Neural progenitor cell (in vitro differentiated cells): ENCODE measurements around the gene PPFIA3. TPM values are rescaled to one million over a fixed set of nuclear protein-coding genes. Genes with fewer than 3 reads are reported as not detected.

Source experiments
- DNase-seq: peaks from one replicate; pipeline ENCODE4 v3.0.0-alpha.2; 2016; ENCODE audit warnings: low spot score
- H2AFZ ChIP-seq: fragments of 200-600 bp; sonication (generic); replicated peaks from 2 replicates; pipeline ENCODE4 v1.6.1; 2016; ENCODE audit warnings: antibody characterized with exemption
- H3F3A ChIP-seq: fragments of 200-600 bp; sonication (generic); 2 replicates; pipeline ENCODE4 v1.6.1; 2016; ENCODE audit warnings: antibody characterized with exemption, low read depth
- H3K27ac ChIP-seq: fragments of 200-600 bp; sonication (generic); 2 replicates; pipeline ENCODE4 v1.5.1; 2016; ENCODE audit warnings: mild to moderate bottlenecking
- H3K27me3 ChIP-seq: fragments of 200-600 bp; sonication (generic); 2 replicates; pipeline ENCODE4 v1.6.1; 2016; ENCODE audit warnings: mild to moderate bottlenecking, moderate library complexity
- H3K36me3 ChIP-seq: fragments of 200-600 bp; sonication (generic); 2 replicates; pipeline ENCODE4 v1.5.1; 2016
- H3K4me1 ChIP-seq: fragments of 200-600 bp; sonication (generic); 2 replicates; pipeline ENCODE4 v1.6.1; 2016; ENCODE audit warnings: mixed run types
- H3K4me2 ChIP-seq: fragments of 200-600 bp; sonication (generic); 2 replicates; pipeline ENCODE4 v1.6.1; 2016
- H3K4me3 ChIP-seq: fragments of 200-600 bp; sonication (generic); 2 replicates; pipeline ENCODE4 v1.5.1; 2016
- H3K79me2 ChIP-seq: fragments of 200-600 bp; sonication (generic); 2 replicates; pipeline ENCODE4 v1.6.1; 2016; ENCODE audit warnings: low read depth
- H3K9ac ChIP-seq: fragments of 200-600 bp; sonication (generic); 2 replicates; pipeline ENCODE4 v1.6.1; 2016
- H3K9me3 ChIP-seq: fragments of 200-600 bp; sonication (generic); 2 replicates; pipeline ENCODE4 v1.5.1; 2016; ENCODE audit warnings: low read depth
- H4K20me1 ChIP-seq: fragments of 200-600 bp; sonication (generic); 2 replicates; pipeline ENCODE4 v1.6.1; 2016; ENCODE audit warnings: low read depth
- H3K27ac Mint-ChIP-seq: 3 replicates; pipeline ENCODE4 v1.8.0; 2021; ENCODE audit warnings: mixed read lengths
- H3K27me3 Mint-ChIP-seq: 2 replicates; pipeline ENCODE4 v1.8.0; 2022; ENCODE audit warnings: low read depth, mild to moderate bottlenecking, inconsistent platforms, moderate library complexity, mixed read lengths; ENCODE audit not compliant: insufficient read depth
- H3K36me3 Mint-ChIP-seq: 3 replicates; pipeline ENCODE4 v1.8.0; 2021; ENCODE audit warnings: mixed read lengths
- H3K4me1 Mint-ChIP-seq: 3 replicates; pipeline ENCODE4 v1.8.0; 2021; ENCODE audit warnings: mixed read lengths
- H3K4me3 Mint-ChIP-seq: 3 replicates; pipeline ENCODE4 v1.8.0; 2021; ENCODE audit warnings: mild to moderate bottlenecking, moderate library complexity, mixed read lengths
- H3K9me3 Mint-ChIP-seq: 3 replicates; pipeline ENCODE4 v1.8.0; 2020; ENCODE audit warnings: mixed read lengths
- CTCF ChIP-seq: fragments of 200-600 bp; sonication (generic); IDR thresholded peaks from 2 replicates; pipeline ENCODE4 v1.5.1; 2017; ENCODE audit warnings: antibody characterized with exemption, mild to moderate bottlenecking
- EZH2 ChIP-seq: fragments of 200-600 bp; sonication (generic); IDR thresholded peaks from 2 replicates; pipeline ENCODE4 v1.6.1; 2017; ENCODE audit warnings: antibody characterized with exemption, mild to moderate bottlenecking, moderate library complexity
- EZH2phosphoT487 ChIP-seq: fragments of 200-600 bp; sonication (generic); IDR thresholded peaks from 2 replicates; pipeline ENCODE4 v1.6.1; 2017; ENCODE audit warnings: antibody characterized with exemption
- small RNA-seq: library from RNA; depleted of rRNA; stranded (forward); fragments of <200 nt; gene quantifications from one replicate; pipeline ENCODE3, GENCODE V24; 2015
- total RNA-seq: library from RNA; depleted of rRNA; stranded (reverse); fragments of >200 nt; gene quantifications from 2 replicates; pipeline ENCODE4 v1.2.3, GENCODE V29; 2015; ENCODE audit warnings: low replicate concordance

Gene PPFIA3
- total RNA-seq, 1 donor from 2014 or later = 1.8 TPM

- no peak for TF ChIP-seq EZH2
- TF ChIP-seq CTCF = no peak
- no peak for TF ChIP-seq EZH2phosphoT487
- no peak overlapping the region for H3K9ac ChIP-seq
- H3K4me3 ChIP-seq = no peak overlapping the region
- Mint-ChIP-seq H3K9me3 (no peaks in the 10 kb centered on the region), H3K4me1 (no peaks in the 10 kb centered on the region), H3K27ac (no peak overlapping the region), H3K27me3 (peaks cover 2% of the 10 kb centered on the region), H3K36me3 (peaks cover 2% of the 10 kb centered on the region), H3K4me3 (no peak overlapping the region)
- H3K79me2 ChIP-seq = no peaks in the 10 kb centered on the region
- no peaks in the 10 kb centered on the region for H3K9me3 ChIP-seq
- no peak overlapping the region for H3K27ac ChIP-seq
- no peak for DNase-seq
- no peaks in the 10 kb centered on the region for H3K4me1 ChIP-seq
- no peaks in the 10 kb centered on the region for H4K20me1 ChIP-seq
- H2AFZ ChIP-seq = no peak overlapping the region
- no peaks in the 10 kb centered on the region for H3K36me3 ChIP-seq
- H3F3A ChIP-seq = peaks cover 8% of the 10 kb centered on the region
- H3K4me2 ChIP-seq = no peak overlapping the region
- no peaks in the 10 kb centered on the region for H3K27me3 ChIP-seq
Observed at GRCh38 chr19:49196527-49197240, 77.3 kb downstream of the PPFIA3 start.

GRCh38 chr19:49200238-49200862 is 81.0 kb downstream of the PPFIA3 start:
- Histone ChIP-seq H2AFZ (no peak overlapping the region), H3K27me3 (no peaks in the 10 kb centered on the region), H3K36me3 (no peaks in the 10 kb centered on the region), H3K9me3 (no peaks in the 10 kb centered on the region), H3K4me2 (no peak overlapping the region), H4K20me1 (no peaks in the 10 kb centered on the region), H3F3A (peaks cover 8% of the 10 kb centered on the region), H3K4me3 (no peak overlapping the region), H3K79me2 (no peaks in the 10 kb centered on the region), H3K4me1 (no peaks in the 10 kb centered on the region), H3K9ac (no peak overlapping the region), H3K27ac (no peak overlapping the region)
- H3K4me3 Mint-ChIP-seq = no peak overlapping the region
- no peaks in the 10 kb centered on the region for H3K9me3 Mint-ChIP-seq
- no peak for TF ChIP-seq EZH2
- no peak for TF ChIP-seq EZH2phosphoT487
- no peak for TF ChIP-seq CTCF
- peaks cover 2% of the 10 kb centered on the region for H3K27me3 Mint-ChIP-seq
- DNase-seq = no peak
- H3K36me3 Mint-ChIP-seq = peaks cover 12% of the 10 kb centered on the region
- H3K27ac Mint-ChIP-seq = no peak overlapping the region
- H3K4me1 Mint-ChIP-seq = no peaks in the 10 kb centered on the region

Small RNAs within 50 kb of the gene (small RNA-seq; reads per million reads assigned to genes)
- gene RN7SL708P = not detected

Other genes with a start within 250 kb of the PPFIA3 start
- gene PPP1R15A, start 247.1 kb upstream of the PPFIA3 start, total RNA-seq = 10.6 and 19.1 TPM in 2 replicates
- gene TULP2, start 220.8 kb upstream of the PPFIA3 start, total RNA-seq = 0.26 and 0.40 TPM in 2 replicates
- gene NUCB1, start 219.2 kb upstream of the PPFIA3 start, total RNA-seq = 73.5 and 158 TPM in 2 replicates
- 1.6 TPM in 1 of 2 replicates, not detected in the other for gene DHDH, start 185.8 kb upstream of the PPFIA3 start, total RNA-seq
- gene BAX, start 164.7 kb upstream of the PPFIA3 start, total RNA-seq = 35.8 and 79.2 TPM in 2 replicates
- 989 and 1,798 TPM in 2 replicates for gene FTL, start 154.2 kb upstream of the PPFIA3 start, total RNA-seq
- 17.7 and 38.7 TPM in 2 replicates for gene GYS1, start 126.2 kb upstream of the PPFIA3 start, total RNA-seq
- 67.0 and 157 TPM in 2 replicates for gene RUVBL2, start 125.7 kb upstream of the PPFIA3 start, total RNA-seq
- not detected in 2 replicates for gene LHB, start 102.5 kb upstream of the PPFIA3 start, total RNA-seq
- gene CGB3, start 95.2 kb upstream of the PPFIA3 start, total RNA-seq = not detected in 2 replicates
- 1.0 TPM in 1 of 2 replicates, not detected in the other for gene CGB2, start 87.7 kb upstream of the PPFIA3 start, total RNA-seq
- not detected in 2 replicates for gene CGB1, start 82.6 kb upstream of the PPFIA3 start, total RNA-seq
- not detected in 2 replicates for gene CGB5, start 75.7 kb upstream of the PPFIA3 start, total RNA-seq
- not detected in 2 replicates for gene CGB8, start 70.4 kb upstream of the PPFIA3 start, total RNA-seq
- 0.31 TPM in 1 of 2 replicates, not detected in the other for gene CGB7, start 61.8 kb upstream of the PPFIA3 start, total RNA-seq
- 0.46 and 3.8 TPM in 2 replicates for gene NTF4, start 54.7 kb upstream of the PPFIA3 start, total RNA-seq
- gene KCNA7, start 46.8 kb upstream of the PPFIA3 start, total RNA-seq = 0.11 TPM in 1 of 2 replicates, not detected in the other
- 162 and 365 TPM in 2 replicates for gene SNRNP70, start 34.1 kb upstream of the PPFIA3 start, total RNA-seq
- 9.2 and 9.7 TPM in 2 replicates for gene LIN7B, start 5.2 kb upstream of the PPFIA3 start, total RNA-seq
- gene C19orf73, start 401 bp upstream of the PPFIA3 start, total RNA-seq = 1.7 TPM in 1 of 2 replicates, not detected in the other
- gene HRC, start 35.9 kb downstream of the PPFIA3 start, total RNA-seq = 0.31 TPM in 1 of 2 replicates, not detected in the other
- gene TRPM4, start 38.2 kb downstream of the PPFIA3 start, total RNA-seq = 3.1 and 11.2 TPM in 2 replicates
- gene SLC6A16, start 205.6 kb downstream of the PPFIA3 start, total RNA-seq = 2.9 and 5.0 TPM in 2 replicates
- not detected in 2 replicates for gene CD37, start 215.9 kb downstream of the PPFIA3 start, total RNA-seq
- gene TEAD2, start 242.9 kb downstream of the PPFIA3 start, total RNA-seq = 125 and 193 TPM in 2 replicates
- gene DKKL1, start 244.3 kb downstream of the PPFIA3 start, total RNA-seq = 3.0 and 5.6 TPM in 2 replicates